ENCODE data around the gene TMEM82. TPM values are rescaled to one million over a fixed set of nuclear protein-coding genes. Genes with fewer than 3 reads are reported as not detected.

Gene TMEM82
- total RNA-seq, 1 donor from 2014 or later = not detected

DNA sequence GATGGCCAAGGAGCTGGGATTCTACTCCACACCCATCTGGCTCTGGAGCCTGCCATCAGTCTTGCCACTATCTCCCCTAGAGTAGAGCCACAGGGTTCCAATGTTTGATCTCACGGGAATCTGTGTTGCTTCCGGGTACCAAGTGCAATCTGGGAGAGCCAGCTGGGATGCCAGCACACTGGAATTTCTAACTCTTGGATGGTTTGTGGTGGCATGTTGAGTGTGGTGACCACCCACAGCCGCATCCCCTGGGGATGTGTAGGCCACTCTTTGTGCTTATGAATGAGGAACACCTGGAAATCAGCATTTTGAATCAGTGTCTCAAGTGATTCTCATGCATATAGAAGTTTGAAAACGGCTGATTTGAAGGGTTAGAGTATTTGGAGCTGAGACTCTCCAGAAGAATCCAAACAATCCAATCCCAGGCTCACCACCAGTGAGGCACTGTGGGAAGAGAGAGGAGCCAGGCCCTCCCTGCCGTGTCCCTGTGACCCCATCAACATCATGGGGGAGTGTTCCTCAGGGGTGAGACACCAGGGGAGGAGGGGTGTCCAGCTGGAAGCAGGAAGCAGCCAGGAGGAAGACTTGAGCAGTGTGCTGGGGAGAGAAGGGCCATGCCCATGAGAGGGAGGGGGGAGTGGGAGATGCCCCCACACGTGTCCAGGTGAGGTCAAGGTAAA lies 29.7 kb downstream of the TMEM82 start:
- H3K4me1 ChIP-seq = no peaks in the 10 kb centered on the region
- peaks cover 90 to 98% of the 10 kb centered on the region in 2 donors for H3K36me3 ChIP-seq
- TF ChIP-seq, protein P1, sequence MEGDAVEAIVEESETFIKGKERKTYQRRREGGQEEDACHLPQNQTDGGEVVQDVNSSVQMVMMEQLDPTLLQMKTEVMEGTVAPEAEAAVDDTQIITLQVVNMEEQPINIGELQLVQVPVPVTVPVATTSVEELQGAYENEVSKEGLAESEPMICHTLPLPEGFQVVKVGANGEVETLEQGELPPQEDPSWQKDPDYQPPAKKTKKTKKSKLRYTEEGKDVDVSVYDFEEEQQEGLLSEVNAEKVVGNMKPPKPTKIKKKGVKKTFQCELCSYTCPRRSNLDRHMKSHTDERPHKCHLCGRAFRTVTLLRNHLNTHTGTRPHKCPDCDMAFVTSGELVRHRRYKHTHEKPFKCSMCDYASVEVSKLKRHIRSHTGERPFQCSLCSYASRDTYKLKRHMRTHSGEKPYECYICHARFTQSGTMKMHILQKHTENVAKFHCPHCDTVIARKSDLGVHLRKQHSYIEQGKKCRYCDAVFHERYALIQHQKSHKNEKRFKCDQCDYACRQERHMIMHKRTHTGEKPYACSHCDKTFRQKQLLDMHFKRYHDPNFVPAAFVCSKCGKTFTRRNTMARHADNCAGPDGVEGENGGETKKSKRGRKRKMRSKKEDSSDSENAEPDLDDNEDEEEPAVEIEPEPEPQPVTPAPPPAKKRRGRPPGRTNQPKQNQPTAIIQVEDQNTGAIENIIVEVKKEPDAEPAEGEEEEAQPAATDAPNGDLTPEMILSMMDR (IDR thresholded peaks at IDR 0.05) = no peak
- intact Hi-C loops (cut with DNase I) = no loop called here
- no peaks in the 10 kb centered on the region for H3K27me3 ChIP-seq
- no peaks in the 10 kb centered on the region for H3K9me3 ChIP-seq
- peak overlapping the region; percentile 33 to 46 for H3K27ac ChIP-seq
- H3K4me3 ChIP-seq = no peak overlapping the region
- DNase-seq (ENCODE audit: low spot score in 2 of 2) = no peak

DNA sequence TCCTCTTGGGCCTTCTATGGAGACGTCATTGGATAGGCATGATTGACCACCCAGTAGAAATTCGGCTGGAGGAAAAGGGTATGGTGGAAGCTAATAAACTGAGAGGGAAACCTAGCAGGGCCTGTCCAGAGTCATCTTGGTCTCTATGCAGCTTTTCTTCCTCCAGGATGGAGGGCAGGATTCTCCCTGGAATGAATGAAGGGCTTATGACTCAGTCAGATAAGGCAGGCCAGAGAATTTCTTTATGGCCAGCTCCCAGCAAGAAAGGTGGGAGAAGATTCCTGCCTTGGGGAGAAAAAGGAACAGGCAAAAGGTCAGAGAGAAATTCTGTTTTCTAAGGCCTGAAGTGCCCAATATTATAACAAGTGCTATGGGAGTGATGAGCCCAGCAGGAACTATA lies 33.4 kb downstream of the TMEM82 start:
- H3K27ac ChIP-seq = peak overlapping the region in 1 of 2 donors; percentile 43
- TF ChIP-seq, protein P1 (IDR thresholded peaks at IDR 0.05) = no peak
- intact Hi-C loops (cut with DNase I) = no loop called here
- H3K27me3 ChIP-seq = no peaks in the 10 kb centered on the region
- H3K4me3 ChIP-seq = no peak overlapping the region
- H3K9me3 ChIP-seq = no peaks in the 10 kb centered on the region
- H3K4me1 ChIP-seq = no peaks in the 10 kb centered on the region
- DNase-seq (ENCODE audit: low spot score in 2 of 2) = no peak
- peaks cover 90 to 98% of the 10 kb centered on the region in 2 donors for H3K36me3 ChIP-seq

DNA sequence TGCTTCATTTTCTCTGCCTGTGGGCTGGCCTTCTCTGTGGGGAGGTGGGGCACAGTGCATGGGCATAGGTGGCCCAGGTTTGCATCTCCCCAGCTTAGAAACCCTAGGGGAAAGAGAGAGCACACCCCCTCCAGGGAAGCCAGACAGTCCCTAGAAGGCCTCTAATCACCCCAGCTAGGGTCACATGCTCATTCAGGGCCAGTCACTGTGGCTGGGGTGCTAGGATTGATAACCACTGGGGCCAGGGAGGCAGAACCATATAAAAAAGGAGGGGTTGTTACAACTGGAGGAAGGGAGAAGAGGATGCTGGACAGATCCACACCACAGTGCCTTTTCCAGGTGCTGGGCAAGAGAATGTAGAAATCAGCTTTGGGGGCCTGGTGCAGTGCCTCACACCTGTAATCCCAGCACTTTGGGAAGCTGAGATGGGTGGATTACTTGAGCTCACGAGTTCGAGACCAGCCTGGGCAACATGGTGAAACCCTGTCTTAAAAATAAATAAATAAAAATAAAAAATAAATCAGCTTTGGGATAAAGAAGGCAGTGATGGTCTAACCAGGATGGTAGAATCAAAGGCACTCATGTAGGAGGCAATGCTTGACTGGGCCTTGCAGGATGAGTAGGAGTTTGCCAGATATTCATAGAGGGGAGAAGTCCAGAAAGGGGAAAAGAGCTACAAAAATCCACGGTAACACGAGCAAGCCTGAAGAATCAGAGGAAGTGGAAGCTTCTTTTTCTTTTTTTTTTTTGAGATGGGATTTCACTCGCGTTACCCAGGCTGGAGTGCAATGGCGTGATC lies 35.8 kb downstream of the TMEM82 start:
- no peaks in the 10 kb centered on the region for H3K4me1 ChIP-seq
- no peak for DNase-seq (ENCODE audit: low spot score in 2 of 2)
- no peak overlapping the region for H3K4me3 ChIP-seq
- intact Hi-C loops (cut with DNase I) = loop anchor here (2.0 kb wide), 1 partner anchor 13 kb away; no protein-coding TSS in a partner anchor
- H3K27me3 ChIP-seq = no peaks in the 10 kb centered on the region
- H3K27ac ChIP-seq = peak overlapping the region in 1 of 2 donors; percentile 16
- H3K36me3 ChIP-seq = peaks cover 92 to 98% of the 10 kb centered on the region in 2 donors
- no peaks in the 10 kb centered on the region for H3K9me3 ChIP-seq
- TF ChIP-seq, protein P1 (IDR thresholded peaks at IDR 0.05) = no peak

DNA sequence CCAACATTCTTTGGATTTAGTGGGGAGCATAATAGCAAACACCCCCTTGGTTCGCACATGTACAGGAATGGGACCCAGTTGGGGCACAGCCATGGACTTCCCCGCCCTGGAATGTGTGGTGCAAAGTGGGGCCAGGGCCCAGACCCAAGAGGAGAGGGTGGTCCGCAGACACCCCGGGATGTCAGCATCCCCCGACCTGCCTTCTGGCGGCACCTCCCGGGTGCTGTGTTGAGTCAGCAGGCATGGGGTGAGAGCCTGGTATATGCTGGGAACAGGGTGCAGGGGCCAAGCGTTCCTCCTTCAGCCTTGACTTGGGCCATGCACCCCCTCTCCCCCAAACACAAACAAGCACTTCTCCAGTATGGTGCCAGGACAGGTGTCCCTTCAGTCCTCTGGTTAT lies 43.4 kb downstream of the TMEM82 start:
- Histone ChIP-seq H3K27ac (peak overlapping the region; percentile 66 to 73), H3K9me3 (no peaks in the 10 kb centered on the region), H3K27me3 (no peaks in the 10 kb centered on the region), H3K4me1 (peaks cover 0 to 30% of the 10 kb centered on the region in 2 donors), H3K4me3 (no peak overlapping the region), H3K36me3 (peaks cover 48 to 51% of the 10 kb centered on the region in 2 donors)
- intact Hi-C loops (cut with DNase I) = loop anchor here (5.0 kb wide), 1 partner anchor 162 kb away; no protein-coding TSS in a partner anchor
- no peak for DNase-seq (ENCODE audit: low spot score in 2 of 2)
- TF ChIP-seq, protein P1 (IDR thresholded peaks at IDR 0.05) = no peak

DNA sequence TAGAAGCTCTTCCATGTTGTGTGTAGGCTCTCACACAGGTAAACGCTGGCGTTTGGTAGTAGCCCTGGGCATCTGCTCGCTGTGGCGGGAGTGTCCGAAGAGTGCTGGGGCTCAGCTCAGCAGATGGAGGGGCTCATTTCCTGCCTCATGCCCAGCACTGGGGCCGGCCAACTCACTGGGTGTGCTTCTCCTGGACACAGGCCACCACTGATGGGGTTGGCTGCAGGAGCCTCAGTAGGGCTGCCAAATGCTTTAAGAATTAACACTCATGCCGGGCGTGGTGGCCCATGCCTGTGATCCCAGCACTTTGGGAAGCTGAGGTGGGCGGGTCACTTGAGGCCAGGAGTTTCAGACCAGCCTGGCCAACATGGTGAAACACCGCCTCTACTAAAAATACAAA lies 44.3 kb downstream of the TMEM82 start:
- H3K9me3 ChIP-seq = no peaks in the 10 kb centered on the region
- peak; percentile 74 to 93 for DNase-seq (ENCODE audit: low spot score in 2 of 2)

More for the DNA sequence above, 44.3 kb downstream of the TMEM82 start:
- intact Hi-C loops (cut with DNase I) = loop anchor here (5.0 kb wide), 1 partner anchor 161 kb away; no protein-coding TSS in a partner anchor
- Histone ChIP-seq H3K36me3 (peaks cover 39 to 42% of the 10 kb centered on the region in 2 donors), H3K27ac (peak overlapping the region; percentile 66 to 73), H3K27me3 (no peaks in the 10 kb centered on the region), H3K4me3 (no peak overlapping the region), H3K4me1 (peaks cover 0 to 30% of the 10 kb centered on the region in 2 donors)
- TF ChIP-seq, protein P1 (IDR thresholded peaks at IDR 0.05) = no peak

All from ascending aorta (tissue), 2 donors.